Esophagus squamous epithelium (tissue), 5 donors: ENCODE data around the gene LTBR. TPM values are rescaled to one million over a fixed set of nuclear protein-coding genes. Genes with fewer than 3 reads are reported as not detected.

Experiments used
- DNase-seq: peaks from one replicate; lab custom pipeline; 2025; lab: John Stamatoyannopoulos, UW
- H3K27ac ChIP-seq, 4 donors: fragments of 200-600 bp; sonication (generic); one replicate each; pipeline ENCODE4 v1.5.1; 2016 to 2019; ENCODE audit warnings: mild to moderate bottlenecking in 1 of 4
- H3K27me3 ChIP-seq, 4 donors: fragments of 200-600 bp; sonication (generic); 1 replicate in 3 of 4; 2 replicates in 1 of 4; pipeline versions ENCODE4 v1.5.1 to v1.6.0; 2017 to 2021; ENCODE audit warnings: antibody characterized with exemption in 1 of 4
- H3K36me3 ChIP-seq, 3 donors: fragments of 200-600 bp; sonication (generic); one replicate each; pipeline ENCODE4 v1.5.1; 2016 to 2019
- H3K4me1 ChIP-seq, 3 donors: fragments of 200-600 bp; sonication (generic); one replicate each; pipeline ENCODE4 v1.5.1; 2017 to 2019
- H3K4me3 ChIP-seq, 4 donors: fragments of 200-600 bp; sonication (generic); 1 replicate in 3 of 4; 2 replicates in 1 of 4; pipeline ENCODE4 v1.5.1; 2016 to 2019; ENCODE audit warnings: mild to moderate bottlenecking in 2 of 4, moderate library complexity in 1 of 4
- H3K9me3 ChIP-seq, 3 donors: fragments of 200-600 bp; sonication (generic); one replicate each; pipeline ENCODE4 v1.5.1; 2016 to 2019
- POLR2A ChIP-seq, 4 donors: fragments of 450-650 bp; IDR thresholded peaks; one replicate each; pipeline ENCODE4 v1.6.1; 2017; ENCODE audit warnings: antibody characterized with exemption in 4 of 4, mild to moderate bottlenecking in 4 of 4, moderate library complexity in 3 of 4
- WGBS, 2 donors: methylation state at CpG; one replicate each; pipeline ENCODE4 v1.1.5; 2018; 5-methylcytosine and 5-hydroxymethylcytosine counted together
- intact Hi-C: fragments of 100-400 bp; cut with DNase I; formaldehyde crosslinking; loops from one replicate; pipeline ENCODE4 v1.15.0; 2022
- total RNA-seq, 4 donors: library from RNA; depleted of rRNA; stranded (reverse); fragments of >200 nt; gene quantifications; one replicate each; pipeline ENCODE4 v1.1.0, GENCODE V29; 2016
- TF ChIP-seq, protein P1 (sequence below), 6 experiments: fragments of 450-650 bp in 4 of 6; fragments of 200-600 bp in 2 of 6; sonication (generic) in 2 of 6; IDR thresholded peaks; one replicate each; pipeline ENCODE4 v1.5.1; 2016 to 2019; ENCODE audit warnings: antibody characterized with exemption in 6 of 6, mild to moderate bottlenecking in 4 of 6, moderate library complexity in 4 of 6
- donor health status: DM: yes; HTN: yes; CAD: no.

Gene LTBR
- total RNA-seq, 4 donors from 2014 or later, result 98.2 to 171 (median 136) TPM

DNA sequence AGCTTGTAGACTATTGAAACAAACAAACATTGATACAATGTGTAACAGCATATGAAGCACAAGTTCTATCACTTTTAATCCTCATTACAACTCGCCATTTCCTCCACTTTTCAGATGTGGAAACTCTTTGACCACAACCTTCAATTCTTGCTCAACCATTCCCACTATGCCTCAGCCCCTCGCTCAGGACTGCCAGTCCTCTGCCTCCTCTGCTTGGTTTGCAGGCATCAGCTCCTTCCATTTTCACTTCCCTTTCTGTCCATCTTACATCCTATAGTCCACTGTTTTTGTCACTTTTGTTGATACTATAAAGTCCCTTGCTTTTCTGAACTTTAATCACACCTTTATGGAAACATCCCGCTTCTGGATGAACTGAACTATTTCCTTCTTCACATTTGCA lies 32.6 kb downstream of the LTBR start:
- intact Hi-C loops, result no loop called here
- no peak for DNase-seq
- Histone ChIP-seq H3K4me1 (peaks cover 0 to 20% (median 5%) of the 10 kb centered on the region in 3 donors), H3K4me3 (no peak overlapping the region), H3K9me3 (no peaks in the 10 kb centered on the region), H3K36me3 (peaks cover 0 to 13% (median 0%) of the 10 kb centered on the region in 3 donors), H3K27me3 (no peaks in the 10 kb centered on the region), H3K27ac (no peak overlapping the region)
- TF ChIP-seq POLR2A (IDR thresholded peaks at IDR 0.05), result no peak
- TF ChIP-seq, protein P1, sequence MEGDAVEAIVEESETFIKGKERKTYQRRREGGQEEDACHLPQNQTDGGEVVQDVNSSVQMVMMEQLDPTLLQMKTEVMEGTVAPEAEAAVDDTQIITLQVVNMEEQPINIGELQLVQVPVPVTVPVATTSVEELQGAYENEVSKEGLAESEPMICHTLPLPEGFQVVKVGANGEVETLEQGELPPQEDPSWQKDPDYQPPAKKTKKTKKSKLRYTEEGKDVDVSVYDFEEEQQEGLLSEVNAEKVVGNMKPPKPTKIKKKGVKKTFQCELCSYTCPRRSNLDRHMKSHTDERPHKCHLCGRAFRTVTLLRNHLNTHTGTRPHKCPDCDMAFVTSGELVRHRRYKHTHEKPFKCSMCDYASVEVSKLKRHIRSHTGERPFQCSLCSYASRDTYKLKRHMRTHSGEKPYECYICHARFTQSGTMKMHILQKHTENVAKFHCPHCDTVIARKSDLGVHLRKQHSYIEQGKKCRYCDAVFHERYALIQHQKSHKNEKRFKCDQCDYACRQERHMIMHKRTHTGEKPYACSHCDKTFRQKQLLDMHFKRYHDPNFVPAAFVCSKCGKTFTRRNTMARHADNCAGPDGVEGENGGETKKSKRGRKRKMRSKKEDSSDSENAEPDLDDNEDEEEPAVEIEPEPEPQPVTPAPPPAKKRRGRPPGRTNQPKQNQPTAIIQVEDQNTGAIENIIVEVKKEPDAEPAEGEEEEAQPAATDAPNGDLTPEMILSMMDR (IDR thresholded peaks at IDR 0.05), result no peak
- 72 to 81% methylated on average over 3 of the region's 3 CpGs for WGBS, 2 donors

DNA sequence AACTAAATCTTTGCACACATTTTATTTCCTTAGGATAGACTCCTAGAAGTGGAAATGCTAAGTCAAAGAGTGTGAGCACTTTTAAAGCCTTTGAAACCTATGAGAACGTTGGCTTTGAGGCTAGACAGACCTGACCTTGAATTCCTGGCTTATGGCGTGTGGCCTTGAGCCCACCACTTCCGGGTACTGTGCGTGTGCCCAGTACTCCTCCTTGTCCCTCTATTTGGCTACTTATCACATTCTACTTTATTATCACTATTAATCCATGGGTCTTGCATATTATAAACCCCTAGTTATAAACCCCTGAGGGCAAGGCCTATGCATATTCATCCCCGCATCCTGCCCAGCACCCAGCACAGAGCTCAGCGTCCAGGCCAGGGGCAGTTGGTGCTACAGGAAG lies 34.8 kb downstream of the LTBR start:
- TF ChIP-seq, protein P1 (IDR thresholded peaks at IDR 0.05), result no peak
- H3K27me3 ChIP-seq, result no peaks in the 10 kb centered on the region
- intact Hi-C loops, result no loop called here
- H3K36me3 ChIP-seq, result peaks cover 0 to 13% (median 0%) of the 10 kb centered on the region in 3 donors
- no peaks in the 10 kb centered on the region for H3K9me3 ChIP-seq
- H3K4me1 ChIP-seq, result peaks cover 5 to 27% (median 7%) of the 10 kb centered on the region in 3 donors
- DNase-seq, result no peak
- WGBS, 2 donors, result 68 to 83% methylated on average over 6 of the region's 6 CpGs
- H3K4me3 ChIP-seq, result no peak overlapping the region
- no peak overlapping the region for H3K27ac ChIP-seq

DNA sequence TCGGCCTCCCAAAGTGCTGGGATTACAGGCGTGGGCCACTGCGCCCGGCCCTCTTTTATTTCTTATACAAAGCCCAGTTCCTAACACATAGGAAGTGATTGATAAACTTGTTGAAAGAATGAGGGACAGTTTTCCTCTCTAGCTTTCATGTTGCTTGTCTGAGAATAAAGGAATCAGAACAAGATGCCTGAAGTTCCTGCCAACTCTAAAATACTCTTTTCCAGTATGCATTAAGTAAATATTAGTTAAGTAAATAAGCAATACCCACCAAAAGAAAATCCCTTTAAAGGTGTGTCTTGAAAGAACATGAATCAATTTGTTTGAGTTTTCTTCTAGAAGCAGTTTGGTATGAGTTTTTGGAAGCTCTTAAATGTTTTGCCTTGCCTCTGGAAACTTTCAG lies 36.4 kb downstream of the LTBR start:
- peak overlapping the region in 3 of 4 donors; percentile 2 to 35 (median 21) for H3K27ac ChIP-seq
- DNase-seq, result no peak
- H3K27me3 ChIP-seq, result no peaks in the 10 kb centered on the region
- H3K4me1 ChIP-seq, result peaks cover 7 to 30% (median 9%) of the 10 kb centered on the region in 3 donors
- H3K36me3 ChIP-seq, result peaks cover 0 to 13% (median 0%) of the 10 kb centered on the region in 3 donors
- no peaks in the 10 kb centered on the region for H3K9me3 ChIP-seq
- H3K4me3 ChIP-seq, result no peak overlapping the region
- TF ChIP-seq, protein P1 (IDR thresholded peaks at IDR 0.05), result no peak
- TF ChIP-seq POLR2A (IDR thresholded peaks at IDR 0.05), result no peak
- 0 to 22% methylated on average over 1 to 4 of the region's 4 CpGs for WGBS, 2 donors
- intact Hi-C loops, result no loop called here

DNA sequence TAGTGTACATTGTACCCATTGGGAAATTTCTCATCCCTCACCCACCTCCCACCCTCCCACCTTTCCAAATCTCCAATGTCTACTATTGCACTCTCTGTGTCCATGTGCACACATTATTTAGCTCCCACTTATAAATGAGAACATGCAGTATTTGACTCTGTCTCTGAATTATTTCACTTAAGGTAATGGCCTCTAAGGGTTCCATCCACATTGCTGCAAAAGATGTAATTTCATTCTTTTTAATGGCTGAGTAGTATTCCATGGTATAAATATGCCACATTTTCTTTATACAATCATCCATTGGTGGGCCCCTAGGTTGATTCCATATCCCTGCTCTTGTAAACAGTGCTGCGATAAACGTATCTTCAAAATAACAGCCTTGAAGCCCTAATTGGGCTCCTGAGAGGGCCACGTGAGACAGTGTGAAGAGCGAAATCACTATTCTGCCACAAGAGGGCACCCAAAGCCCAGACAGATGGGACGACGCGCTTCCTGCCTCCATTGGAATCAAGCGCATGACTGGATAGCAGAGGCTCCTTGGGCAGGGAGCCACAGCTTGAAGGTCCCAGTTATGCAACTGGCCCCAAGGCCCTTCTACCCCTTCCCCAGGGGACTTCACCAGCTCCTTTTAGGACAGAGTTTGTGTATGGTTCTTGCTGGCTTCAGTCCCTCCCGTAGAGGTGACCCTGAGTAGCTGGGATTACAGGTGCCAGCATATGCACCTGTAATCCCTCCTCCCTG lies 39.5 kb downstream of the LTBR start:
- intact Hi-C loops, result no loop called here
- peak overlapping the region in 2 of 4 donors; percentile 10 to 13 for H3K27ac ChIP-seq
- H3K4me3 ChIP-seq, result no peak overlapping the region
- H3K27me3 ChIP-seq, result no peaks in the 10 kb centered on the region
- no peak for DNase-seq
- WGBS, 2 donors, result 0 to 3% methylated on average over 8 of the region's 9 CpGs
- no peak for TF ChIP-seq POLR2A (IDR thresholded peaks at IDR 0.05)
- TF ChIP-seq, protein P1 (IDR thresholded peaks at IDR 0.05), result peak; percentile 86 to 96 (median 92)
- H3K4me1 ChIP-seq, result peaks cover 7 to 30% (median 9%) of the 10 kb centered on the region in 3 donors
- no peaks in the 10 kb centered on the region for H3K9me3 ChIP-seq
- no peaks in the 10 kb centered on the region for H3K36me3 ChIP-seq

DNA sequence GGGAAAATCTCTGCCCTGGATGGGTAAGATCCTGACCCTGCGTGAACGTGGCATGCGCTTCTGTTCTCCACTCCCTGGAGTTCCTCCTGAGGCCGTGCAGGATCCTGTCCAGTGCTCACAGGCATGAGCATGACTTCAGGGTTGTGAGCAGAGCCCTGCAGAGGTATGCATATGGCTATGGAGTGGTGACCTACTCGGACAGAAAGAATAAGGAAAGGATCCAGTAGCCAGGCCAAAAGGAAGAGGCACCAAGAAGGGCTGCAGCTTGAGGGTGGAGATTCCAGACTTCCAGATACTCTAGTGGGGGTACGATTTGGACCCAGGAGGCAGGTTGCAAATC lies 40.0 kb downstream of the LTBR start:
- 38 to 75% methylated on average over 2 to 4 of the region's 6 CpGs for WGBS, 2 donors

More for the DNA sequence above, 40.0 kb downstream of the LTBR start:
- no peak overlapping the region for H3K4me3 ChIP-seq
- intact Hi-C loops, result no loop called here
- H3K27ac ChIP-seq, result peak overlapping the region in 2 of 4 donors; percentile 10 to 13
- no peaks in the 10 kb centered on the region for H3K27me3 ChIP-seq
- peaks cover 7 to 30% (median 9%) of the 10 kb centered on the region in 3 donors for H3K4me1 ChIP-seq
- H3K9me3 ChIP-seq, result no peaks in the 10 kb centered on the region
- no peaks in the 10 kb centered on the region for H3K36me3 ChIP-seq
- no peak for TF ChIP-seq POLR2A (IDR thresholded peaks at IDR 0.05)
- TF ChIP-seq, protein P1 (IDR thresholded peaks at IDR 0.05), result no peak
- DNase-seq, result no peak
